Smooth muscle cell of the brain vasculature (primary cell): ENCODE results near the gene ANKRD42.

Experiments used
- DNase-seq: peaks from one replicate; pipeline ENCODE4 v3.0.0-alpha.2; 2012; ENCODE audit warnings: low read depth, low spot score

ANKRD42 gene

GRCh38 chr11:83287631-83288030, 94.1 kb downstream of the ANKRD42 start:
- DNase-seq = no peak

- DNase-seq = peak; percentile 32
Measured at GRCh38 chr11:83292709-83293456, 99.4 kb downstream of the ANKRD42 start.

DNA sequence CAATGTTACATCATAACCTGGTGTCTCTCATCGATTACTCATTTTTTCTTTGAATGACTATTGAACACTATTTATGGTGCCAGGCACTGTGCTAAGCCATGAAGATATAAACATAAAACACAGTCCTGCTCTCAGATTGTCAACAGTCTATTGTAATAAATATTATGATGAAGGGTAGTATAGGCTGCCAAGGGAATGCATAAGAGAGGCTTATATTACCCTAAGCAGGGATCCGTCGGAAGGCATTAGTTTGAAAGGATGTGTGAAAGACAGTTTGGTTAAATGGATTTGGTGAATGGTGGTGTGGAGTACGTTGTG, 99.9 kb downstream of the ANKRD42 start:
- DNase-seq = no peak

- no peak for DNase-seq
Measured at GRCh38 chr11:83294208-83294607, 100.7 kb downstream of the ANKRD42 start.
